HG02970 (cell line): ENCODE data around the gene HMGB4.
A peak's percentile ranks its signal among the peaks of the same experiment; 100 is the strongest.

Experiments used
- ATAC-seq: cut with Tn5 transposase; IDR thresholded peaks from one replicate; pipeline ENCODE4 v1.9.1; 2021; ENCODE audit warnings: mild to moderate bottlenecking, moderate library complexity, moderate number of reproducible peaks; ENCODE audit not compliant: unreplicated experiment, low FRiP score

The HMGB4 gene

GRCh38 chr1:33895976-33896375 is 32.1 kb downstream of the HMGB4 start:
- ATAC-seq = no peak

DNA sequence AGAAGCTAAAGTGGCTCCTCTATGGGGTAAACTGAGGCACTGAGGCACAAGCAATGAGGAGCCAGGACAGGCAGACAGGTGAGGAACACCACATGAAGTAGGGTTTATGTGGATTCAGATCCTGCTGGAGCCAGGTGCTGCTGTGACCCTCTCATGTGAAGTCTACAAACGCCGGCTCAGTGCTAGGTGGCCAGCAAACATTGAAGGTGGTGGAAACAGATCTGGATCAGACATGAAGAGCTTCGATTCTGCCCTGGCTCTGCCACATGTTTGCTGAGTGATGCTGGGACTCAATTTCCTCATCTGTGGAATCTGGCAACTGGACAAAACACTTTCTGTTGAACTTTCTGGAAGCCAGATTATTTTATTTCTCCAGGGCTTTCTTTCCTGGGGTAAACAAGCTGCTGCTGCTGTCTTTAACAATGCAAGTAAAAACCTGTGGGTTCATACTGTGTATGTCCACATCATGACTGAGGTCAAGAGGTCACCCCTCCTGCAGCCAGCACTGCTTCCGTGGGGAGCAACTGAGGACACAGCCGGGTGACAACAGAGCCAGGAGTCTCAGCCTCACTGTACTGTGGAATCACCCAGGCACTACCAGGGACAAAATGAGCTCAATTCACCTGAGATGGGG is 33.3 kb downstream of the HMGB4 start:
- no peak for ATAC-seq

- no peak for ATAC-seq
Observed at GRCh38 chr1:33898406-33898805, 34.5 kb downstream of the HMGB4 start.

DNA sequence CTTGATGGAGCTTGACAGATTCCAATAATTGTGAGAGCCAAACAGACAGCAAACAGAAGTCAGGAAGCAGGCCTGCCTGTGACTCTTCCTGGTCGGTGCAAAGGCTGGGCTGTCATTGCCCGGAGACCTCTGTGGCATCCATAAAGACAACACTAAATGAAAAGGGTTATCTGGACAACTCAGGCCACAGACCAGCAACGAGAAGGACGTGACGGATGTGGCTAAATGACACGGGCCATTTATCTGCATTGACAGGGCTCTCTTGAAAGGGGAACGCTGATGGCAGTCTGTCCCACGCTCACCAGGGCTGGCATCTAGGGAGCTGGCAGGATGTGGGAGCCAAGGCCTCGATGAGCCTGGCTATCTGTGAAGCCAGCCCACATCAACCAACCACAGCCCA is 35.0 kb downstream of the HMGB4 start:
- no peak for ATAC-seq

DNA sequence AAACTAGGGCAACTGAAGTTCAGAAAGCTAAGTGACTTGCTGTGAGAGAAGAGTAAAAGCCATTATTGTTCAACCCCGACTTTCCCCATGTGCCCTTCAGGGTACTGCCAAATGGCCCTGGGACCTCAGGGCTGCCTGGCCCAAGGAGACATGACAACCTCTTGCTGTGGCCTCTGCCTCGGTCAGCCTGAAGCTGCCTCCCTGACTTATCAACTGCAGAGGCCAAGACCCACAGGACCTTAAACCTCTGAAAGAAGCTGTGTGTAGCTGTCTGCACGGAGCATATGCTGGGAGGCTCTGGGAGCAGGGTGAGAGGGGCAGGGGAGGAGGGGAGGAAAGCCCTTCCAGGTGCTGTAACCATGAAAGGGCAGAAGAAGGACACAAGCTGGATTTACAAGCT is 35.9 kb downstream of the HMGB4 start:
- no peak for ATAC-seq

- peak; percentile 79 for ATAC-seq
Observed at GRCh38 chr1:33902486-33903209, 38.8 kb downstream of the HMGB4 start.

- peak; percentile 58 for ATAC-seq
Observed at GRCh38 chr1:33903210-33903589, 39.3 kb downstream of the HMGB4 start.

DNA sequence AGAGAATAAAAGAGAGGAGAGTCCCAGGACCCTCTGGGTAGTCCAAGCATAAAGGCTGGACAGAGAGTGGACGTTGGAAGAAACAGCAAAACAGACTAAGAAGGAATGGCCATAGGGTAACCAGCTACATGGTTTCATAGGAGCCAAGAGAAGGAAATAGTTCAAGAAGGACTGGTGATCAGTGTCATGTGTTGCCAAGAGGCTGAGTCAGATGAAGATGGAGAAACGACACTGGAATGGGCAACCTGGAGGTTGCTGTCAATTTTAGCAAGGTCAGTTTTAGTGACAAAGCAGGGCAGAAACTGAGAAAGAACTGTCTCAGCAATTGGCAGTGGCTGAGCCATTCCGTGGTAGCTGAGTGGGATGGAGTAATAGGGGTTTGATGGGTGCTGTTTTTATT is 41.4 kb downstream of the HMGB4 start:
- no peak for ATAC-seq

GRCh38 chr1:33906156-33906555 is 42.3 kb downstream of the HMGB4 start:
- ATAC-seq = no peak

DNA sequence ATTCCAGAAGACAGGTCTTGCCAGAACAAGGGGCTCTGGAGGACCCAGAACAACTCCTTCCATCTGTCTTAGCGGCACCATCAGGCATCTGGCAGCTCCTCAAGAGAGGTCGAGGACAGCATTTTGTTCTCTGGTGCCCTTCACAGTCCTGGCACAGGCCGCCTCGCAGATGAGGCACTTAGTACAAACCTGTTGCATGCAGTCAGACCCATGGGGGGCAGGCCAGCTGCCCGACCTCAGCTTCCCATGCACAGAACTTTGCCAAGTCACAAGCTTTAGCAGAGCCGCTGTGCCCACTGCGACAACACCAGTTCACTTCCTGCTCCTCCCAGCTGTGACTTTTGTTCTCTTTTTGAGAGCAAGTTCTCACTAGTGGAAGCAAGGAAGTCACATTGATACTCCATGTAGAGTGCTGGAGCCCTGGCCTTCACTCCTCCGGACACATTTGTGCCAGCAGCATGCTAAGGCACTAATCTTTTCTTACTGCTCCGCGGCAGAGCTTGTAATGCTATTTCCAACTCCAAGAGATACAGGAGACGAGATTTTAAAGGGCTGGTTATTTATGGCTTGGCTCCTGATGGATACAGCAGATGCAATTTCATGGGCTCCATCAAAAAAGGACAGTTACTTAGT is 44.6 kb downstream of the HMGB4 start:
- no peak for ATAC-seq
